T47D (cell line): ENCODE data around the gene YBEY.
A peak's percentile ranks its signal among the peaks of the same experiment; 100 is the strongest.

ENCODE experiments used
- DNase-seq, 2 experiments: peaks; one replicate each; pipeline versions ENCODE4 v3.0.0 to v3.0.0-alpha.2; 2011 to 2012; ENCODE audit warnings: low read depth in 1 of 2, low spot score in 1 of 2
- JUND ChIP-seq: IDR thresholded peaks from 2 replicates; pipeline ENCODE4 v1.6.1; 2012; ENCODE audit warnings: low read depth
- in situ Hi-C: cut with HindIII; loops from 2 replicates; pipeline ENCODE4 v1.10.0; 2016; ENCODE audit warnings: low sequenced_read_pairs, low pct_unique_long_range_greater_than_20kb

The YBEY gene

GRCh38 chr21:46269466-46269865 is 16.7 kb upstream of the YBEY start:
- in situ Hi-C loops = no loop called here
- peak in 1 of 2 experiments; percentile 38 for DNase-seq
- TF ChIP-seq JUND = no peak

DNA sequence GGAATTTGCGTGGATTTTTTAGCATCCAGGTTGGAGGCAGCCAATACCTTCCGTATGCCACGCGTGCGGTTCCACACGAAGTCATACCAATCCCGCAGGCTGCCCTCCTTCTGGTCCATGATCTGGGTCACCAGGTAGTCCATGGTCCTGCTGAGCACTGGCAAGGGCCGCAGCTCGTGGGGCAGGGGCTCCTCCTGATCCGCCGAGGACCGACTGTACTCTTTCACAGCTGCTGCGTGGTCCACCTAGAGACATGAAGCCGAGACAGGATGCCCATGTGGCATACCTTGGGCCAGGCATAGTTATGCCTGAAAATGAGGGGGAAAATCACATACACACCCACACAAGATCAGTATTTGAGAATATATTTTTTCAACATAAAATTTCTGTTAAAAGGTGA is 12.8 kb upstream of the YBEY start:
- in situ Hi-C loops = no loop called here
- TF ChIP-seq JUND = no peak
- DNase-seq = no peak

GRCh38 chr21:46274797-46275390 is 11.2 kb upstream of the YBEY start:
- in situ Hi-C loops = no loop called here
- no peak for DNase-seq
- TF ChIP-seq JUND = no peak

DNA sequence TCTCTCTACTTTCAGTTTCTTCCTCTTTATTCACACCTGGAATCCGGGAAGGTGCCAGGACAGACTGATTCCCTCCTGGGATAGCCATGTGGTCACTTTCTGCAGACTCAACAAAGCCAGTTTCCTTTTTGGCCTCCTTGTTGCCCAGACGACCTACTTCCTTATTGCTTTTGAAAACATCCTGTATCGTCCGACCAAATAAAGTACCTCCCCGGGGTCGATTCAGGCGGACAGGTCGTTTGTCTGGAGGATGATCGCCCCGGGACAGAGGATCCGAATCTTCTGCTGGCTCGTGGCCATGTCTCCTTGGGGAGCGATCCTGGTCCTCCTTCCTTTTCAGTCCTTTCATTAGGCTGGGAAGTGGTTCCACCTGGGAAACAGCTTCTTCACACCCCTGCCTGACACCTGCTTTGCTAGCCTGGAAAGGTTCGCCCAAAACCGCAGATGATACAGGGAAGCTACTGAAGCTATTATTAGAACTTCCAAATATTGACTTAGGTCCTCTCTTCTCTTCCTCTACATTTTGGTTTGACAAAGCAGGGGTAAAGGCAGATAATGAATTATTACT is 2.0 kb upstream of the YBEY start:
- DNase-seq = peak; percentile 18 to 82
- no peak for TF ChIP-seq JUND
- in situ Hi-C loops = no loop called here

DNA sequence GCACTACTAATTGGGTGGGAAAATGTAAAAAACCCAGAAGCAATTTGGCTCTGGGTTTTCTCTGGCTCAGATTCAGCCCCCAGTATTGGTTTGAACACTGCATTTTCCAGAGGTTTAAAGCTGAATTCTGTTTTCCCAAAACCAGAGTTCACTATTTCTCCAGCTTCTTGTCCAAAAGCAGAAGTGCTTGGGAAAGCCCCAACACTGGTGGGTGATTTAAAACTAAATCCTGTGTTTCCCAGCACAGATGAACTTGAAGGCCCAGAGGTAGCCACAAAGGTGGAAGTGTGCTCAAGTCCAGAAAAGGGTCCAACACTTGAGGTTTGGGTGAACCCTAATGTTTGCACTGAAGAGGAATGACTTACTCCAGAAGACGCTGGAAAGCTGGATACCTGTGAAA is 1.4 kb upstream of the YBEY start:
- DNase-seq = no peak
- TF ChIP-seq JUND = no peak
- in situ Hi-C loops = no loop called here

- in situ Hi-C loops = no loop called here
- TF ChIP-seq JUND = no peak
- DNase-seq = no peak
Measured at GRCh38 chr21:46285206-46285661, 908 bp upstream of the YBEY start, which contains the start of gene MCM3AP. MCM3AP (minus strand) TSS chr21:46285611; CDS start chr21:46285286, 325 bp downstream.

DNA sequence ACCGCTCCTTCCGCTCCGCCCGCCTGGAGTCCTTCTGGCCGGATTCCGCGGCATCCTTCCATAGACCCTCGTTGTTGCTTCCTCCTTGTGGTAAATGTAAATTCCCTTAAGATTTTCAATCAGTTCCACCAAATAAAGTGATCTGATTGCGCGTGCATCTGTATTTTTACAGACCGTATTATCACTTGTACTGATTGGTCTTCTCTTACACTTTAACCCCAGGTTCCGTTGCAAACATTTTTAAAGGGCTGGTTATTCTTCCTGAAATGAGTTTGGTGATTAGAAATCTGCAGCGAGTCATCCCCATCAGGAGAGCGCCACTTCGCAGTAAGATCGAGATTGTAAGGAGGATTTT is 483 bp downstream of the YBEY start:
- no peak for DNase-seq
- in situ Hi-C loops = no loop called here
- no peak for TF ChIP-seq JUND

DNA sequence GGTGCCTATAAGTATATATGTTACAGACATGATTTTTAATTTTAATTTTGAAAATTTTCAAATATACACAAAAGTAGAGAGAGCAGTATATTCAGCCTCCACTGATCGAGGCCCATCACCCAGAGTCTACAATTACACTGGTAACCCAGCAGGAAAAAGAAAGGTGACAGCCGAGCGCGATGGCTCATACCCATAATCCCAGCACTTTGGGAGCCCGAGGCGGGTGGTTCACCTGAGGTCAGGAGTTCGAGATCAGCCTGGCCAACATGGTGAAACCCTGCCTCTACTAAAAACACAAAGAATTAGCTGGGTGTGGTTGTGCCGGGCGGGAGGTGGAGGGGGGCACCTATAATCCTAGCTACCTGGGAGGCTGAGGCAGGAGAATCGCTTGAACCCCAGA is 1.4 kb downstream of the YBEY start:
- DNase-seq = no peak
- in situ Hi-C loops = no loop called here
- TF ChIP-seq JUND = no peak

DNA sequence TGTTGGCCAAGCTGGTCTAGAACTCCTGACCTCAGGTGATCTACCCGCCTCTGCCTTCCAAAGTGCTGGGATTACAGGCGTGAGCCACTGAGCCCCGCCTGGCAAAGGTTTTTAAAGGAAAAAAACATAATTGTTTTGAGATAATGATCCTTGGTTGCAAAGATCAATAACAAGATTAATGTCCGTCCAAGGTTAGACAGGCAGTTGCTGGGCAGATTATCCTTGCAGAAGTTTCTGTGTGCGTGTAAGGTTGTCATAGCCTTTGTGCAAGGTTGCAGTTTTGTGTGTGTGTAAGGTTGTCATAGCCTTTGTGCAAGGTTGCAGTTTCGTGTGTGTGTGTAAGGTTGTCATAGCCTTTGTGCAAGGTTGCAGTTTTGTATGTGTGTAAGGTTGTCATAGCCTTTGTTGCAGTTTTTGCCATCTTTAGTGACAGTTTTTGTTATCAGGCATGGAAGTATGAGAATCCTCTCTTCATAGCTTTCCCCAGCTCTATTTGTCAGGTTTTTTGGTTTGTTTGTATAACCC is 3.6 kb downstream of the YBEY start:
- DNase-seq = peak in 1 of 2 experiments; percentile 62
- TF ChIP-seq JUND = no peak
- in situ Hi-C loops = no loop called here

DNA sequence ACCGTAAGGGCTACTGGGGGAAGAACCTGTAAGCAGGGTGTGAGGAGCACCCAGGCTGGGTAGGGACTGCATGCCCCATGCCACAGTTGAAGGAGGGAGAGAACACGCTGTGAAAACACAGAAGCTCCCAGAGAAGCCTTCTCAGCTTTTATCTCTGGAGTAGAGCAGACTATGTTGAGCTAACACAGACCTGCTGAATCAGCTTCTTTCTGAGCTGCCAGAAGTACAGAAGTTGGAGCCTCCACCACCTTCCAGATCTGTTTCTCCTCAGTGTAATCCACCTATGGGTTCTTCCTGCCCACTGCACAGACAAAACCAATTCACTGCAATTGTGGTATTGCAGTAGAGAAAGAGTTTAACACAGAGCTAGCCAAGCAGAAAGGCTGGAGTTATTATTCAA is 5.4 kb downstream of the YBEY start:
- no peak for TF ChIP-seq JUND
- no peak for DNase-seq
- in situ Hi-C loops = no loop called here

- in situ Hi-C loops = no loop called here
- DNase-seq = peak in 1 of 2 experiments; percentile 62
- TF ChIP-seq JUND = no peak
Measured at GRCh38 chr21:46294647-46295176, 8.6 kb downstream of the YBEY start.

- in situ Hi-C loops = no loop called here
- no peak for DNase-seq
- no peak for TF ChIP-seq JUND
Measured at GRCh38 chr21:46295177-46295770, 9.1 kb downstream of the YBEY start.
